GM19099 (cell line): Measurements from ENCODE around the gene UCHL5.

Experiments used
- POLR2A ChIP-seq: IDR thresholded peaks from 3 replicates; pipeline ENCODE4 v1.6.1; 2011; ENCODE audit warnings: low read depth; ENCODE audit not compliant: insufficient read length; ENCODE audit errors: extremely low read depth

UCHL5 gene

DNA sequence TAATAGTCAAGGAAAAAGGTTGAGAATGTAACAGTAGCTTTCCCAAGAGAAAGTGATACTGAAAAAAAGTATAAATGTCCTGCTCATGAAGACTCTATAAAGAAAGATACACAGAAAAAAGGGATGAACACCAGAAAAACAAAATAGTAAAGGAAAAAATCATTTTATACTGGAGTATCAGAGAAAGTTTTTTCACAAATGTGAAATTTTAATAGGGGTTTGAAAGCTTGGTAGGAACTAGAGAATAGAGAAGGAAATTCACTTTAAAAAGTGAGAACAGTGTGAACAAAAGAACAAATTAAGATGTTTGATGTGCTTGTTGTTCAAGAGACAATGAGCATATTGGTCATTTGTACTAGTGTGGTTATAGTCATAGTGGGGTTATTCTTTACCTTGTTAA, 25.6 kb downstream of the UCHL5 start:
- no peak for TF ChIP-seq POLR2A

DNA sequence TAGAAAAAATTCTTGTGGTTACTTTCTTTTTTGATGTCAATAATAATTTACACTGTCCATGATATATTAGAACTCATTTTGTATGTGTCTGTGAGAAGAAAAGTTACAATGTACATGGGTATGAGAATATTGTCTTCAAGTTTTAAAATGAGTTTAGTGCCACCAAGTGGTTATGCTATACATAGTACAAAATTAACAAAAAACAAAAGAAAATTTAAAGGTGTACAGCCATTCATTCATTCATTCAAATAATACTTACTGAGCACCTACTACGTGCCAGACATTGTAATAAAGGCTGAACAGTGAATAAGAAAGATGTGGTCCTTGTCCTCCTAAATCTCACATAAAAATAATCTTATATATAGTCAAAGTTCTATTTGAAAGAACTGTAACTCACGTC, 27.7 kb downstream of the UCHL5 start:
- TF ChIP-seq POLR2A, result no peak

DNA sequence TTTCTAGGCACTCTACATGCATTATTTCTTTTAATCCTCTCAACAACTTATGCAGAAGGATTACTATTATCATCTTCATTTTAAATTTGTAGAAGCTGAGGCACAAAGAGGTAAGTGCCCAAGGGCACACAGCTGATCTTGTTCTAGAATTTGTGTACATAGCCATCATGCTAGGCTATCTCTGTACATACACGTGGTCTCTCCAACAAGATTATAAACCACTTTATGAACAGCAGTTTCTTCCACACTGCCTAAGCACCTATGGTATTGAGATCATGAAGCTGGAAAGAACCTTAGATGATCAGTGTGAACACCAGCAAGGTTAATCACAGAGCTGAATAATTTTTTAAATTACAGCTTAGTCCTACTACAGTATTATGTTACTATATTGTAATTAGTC, 28.9 kb downstream of the UCHL5 start:
- TF ChIP-seq POLR2A, result no peak

DNA sequence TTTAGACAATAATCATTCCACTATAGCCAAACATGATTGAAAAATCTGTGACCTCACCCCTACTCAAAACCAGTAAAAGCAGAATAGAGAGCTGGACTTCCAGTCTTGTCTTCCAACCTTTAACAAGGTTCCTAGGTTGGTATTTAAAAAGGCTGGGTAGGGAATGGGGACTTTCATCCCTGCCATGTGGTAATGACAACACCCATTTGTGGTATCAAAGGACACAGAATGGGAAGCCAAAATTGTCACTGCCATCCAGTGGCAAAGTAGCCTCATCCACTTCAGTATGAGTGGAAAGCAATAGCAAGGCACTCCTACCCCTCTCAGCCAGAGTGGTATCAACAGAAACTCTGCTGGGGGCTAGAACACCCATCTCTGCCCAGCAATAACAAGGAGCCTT, 33.9 kb downstream of the UCHL5 start:
- no peak for TF ChIP-seq POLR2A

DNA sequence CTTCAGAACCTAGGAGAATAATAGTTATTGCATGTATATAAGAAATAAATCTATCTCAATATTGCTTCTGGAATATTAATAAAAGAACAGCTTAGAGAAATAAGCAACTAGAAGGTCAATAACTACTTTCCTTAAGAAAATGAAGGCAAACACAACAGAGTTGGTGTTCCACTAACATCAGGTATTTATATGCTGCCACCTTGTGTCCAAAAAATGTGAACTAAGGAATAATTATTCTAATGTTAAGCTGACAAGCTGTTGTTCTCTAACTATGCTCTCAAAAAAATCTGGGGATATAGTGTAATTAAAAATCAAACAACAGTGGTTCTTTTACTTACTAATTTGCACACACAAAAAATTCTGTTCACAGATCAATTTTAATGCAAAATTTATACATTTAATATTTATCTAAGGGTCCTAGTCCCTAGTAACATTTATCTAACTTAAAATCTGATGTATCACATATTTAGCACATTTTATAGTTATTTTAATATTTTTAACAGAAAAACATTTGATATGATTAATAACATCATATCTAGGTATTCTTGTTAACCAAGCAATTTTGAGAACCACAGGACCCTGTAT, 39.6 kb downstream of the UCHL5 start:
- no peak for TF ChIP-seq POLR2A

DNA sequence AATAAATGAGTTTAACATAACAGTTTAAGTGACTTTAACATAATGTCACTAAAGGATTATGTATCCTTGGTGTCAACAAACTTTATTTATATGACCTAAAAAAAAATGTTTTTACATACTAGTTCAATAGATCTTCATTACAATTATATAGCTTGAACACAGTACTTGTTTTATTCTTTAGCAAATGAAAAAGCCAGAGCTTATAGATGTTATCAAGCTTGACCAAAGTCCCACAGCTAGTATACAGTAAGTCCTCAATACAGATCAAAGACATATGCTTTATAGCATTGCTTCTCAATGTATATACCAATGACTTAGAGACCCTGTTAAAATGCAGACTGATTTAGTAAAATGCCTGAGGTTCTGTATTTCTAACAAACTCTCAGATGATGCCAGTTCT, 42.4 kb downstream of the UCHL5 start:
- no peak for TF ChIP-seq POLR2A

DNA sequence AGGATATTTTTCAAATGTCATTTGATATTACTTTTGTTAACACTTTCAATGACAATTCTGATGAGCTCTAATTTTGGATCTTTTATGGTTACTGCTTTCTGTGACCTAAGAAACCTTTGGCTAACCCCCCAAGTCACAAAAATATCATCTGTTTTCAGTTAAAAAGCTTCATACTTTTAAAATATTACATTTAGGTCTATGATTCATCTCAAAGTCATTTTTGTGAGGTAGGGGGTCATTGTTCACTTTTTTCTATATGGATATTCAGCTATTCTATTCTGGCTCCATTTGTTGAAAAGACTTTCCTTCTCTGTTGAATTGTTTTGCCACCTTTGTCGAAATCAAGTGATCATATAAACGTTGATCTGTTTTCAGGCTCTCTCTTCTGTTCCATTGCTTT, 44.8 kb downstream of the UCHL5 start:
- no peak for TF ChIP-seq POLR2A

DNA sequence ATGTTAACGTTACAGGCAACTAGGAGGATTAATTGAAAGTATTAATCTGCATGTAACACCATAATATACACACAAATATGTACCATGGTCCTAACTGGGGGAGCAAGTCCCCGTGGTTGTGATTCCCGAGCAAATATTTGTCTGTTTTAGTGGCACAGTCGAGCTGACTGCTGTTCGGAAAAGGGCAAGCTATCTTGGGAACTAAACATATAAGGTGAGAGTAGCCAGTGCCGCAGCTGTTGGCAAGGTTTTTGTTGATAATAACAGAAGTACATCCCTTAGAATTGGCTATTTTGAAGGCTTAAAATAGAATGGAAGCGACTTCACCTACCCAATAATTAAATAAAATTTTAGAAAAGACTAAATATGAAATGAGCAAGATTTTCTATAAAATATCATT, 45.5 kb downstream of the UCHL5 start:
- no peak for TF ChIP-seq POLR2A

DNA sequence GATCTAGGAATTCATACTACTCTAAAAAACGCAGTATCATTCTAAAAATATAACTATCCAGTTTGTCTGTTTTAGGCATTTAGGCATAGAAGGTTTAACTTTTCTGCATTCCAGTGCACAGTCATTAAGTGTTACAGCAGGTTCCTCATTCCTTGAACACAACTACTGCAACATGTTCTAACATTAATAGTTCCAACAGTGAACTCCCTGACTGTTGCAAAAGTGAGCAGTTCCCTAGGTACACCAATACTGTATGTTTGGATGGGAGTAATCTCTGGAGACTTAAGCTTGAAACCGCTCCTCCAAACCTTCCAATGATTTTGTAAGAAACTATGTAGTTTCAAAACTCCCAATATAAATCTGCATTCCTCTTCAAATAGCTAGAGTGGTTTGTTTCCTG, 46.2 kb downstream of the UCHL5 start:
- no peak for TF ChIP-seq POLR2A

DNA sequence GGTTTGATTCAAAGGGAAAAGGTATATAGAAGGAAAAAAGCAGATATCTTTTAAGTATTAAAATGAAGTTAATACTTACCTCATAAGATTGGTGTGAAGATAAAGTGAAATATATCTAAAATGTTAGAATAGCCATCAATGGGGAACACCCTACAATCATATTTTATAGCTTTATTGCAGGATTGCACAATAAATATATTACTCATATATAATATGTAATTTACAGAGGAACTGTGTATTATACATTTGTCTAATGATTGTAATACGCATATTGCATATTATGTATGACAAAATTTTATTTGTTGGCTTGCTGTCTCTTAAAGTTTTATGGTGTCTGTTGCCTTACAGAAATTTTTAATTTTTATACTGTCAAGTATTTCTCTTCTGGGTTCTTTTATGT, 47.8 kb downstream of the UCHL5 start:
- TF ChIP-seq POLR2A, result no peak

DNA sequence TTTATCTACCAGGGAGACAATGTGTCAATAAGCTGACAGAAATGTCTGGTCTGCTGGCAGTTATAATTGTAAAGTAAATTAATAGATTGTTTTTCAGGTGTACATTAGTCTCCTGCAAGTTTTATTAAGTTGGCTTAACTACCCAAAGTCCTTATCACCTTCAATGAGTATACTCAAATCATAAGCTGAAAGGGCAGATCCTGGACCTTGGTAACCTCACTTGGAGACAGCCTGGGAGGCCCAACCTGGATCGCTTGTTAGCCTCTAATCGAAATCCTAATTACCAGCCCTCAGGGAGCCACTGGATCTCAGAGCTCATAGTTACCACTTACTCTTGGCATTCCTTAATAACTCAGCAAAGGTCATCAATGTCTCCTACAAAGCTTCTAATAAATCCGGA, 49.7 kb downstream of the UCHL5 start:
- TF ChIP-seq POLR2A, result no peak

DNA sequence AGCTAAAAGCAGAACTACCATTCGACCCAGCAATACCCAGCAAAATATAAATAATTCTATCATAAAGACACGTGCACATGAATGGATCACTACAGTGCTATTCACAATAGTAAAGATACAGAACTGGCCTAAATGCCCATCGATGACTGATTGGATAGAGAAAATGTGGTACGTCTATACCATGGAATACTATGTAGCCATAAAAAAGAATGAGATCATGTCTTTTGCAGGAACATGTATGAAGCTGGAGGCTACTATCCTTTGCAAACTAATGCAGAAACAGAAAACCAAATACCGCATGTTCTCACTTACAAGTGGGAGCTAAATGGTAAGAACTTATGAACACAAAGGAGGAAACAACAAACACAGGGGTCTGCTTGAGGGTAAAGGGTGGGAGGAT, 53.4 kb downstream of the UCHL5 start:
- TF ChIP-seq POLR2A, result no peak

DNA sequence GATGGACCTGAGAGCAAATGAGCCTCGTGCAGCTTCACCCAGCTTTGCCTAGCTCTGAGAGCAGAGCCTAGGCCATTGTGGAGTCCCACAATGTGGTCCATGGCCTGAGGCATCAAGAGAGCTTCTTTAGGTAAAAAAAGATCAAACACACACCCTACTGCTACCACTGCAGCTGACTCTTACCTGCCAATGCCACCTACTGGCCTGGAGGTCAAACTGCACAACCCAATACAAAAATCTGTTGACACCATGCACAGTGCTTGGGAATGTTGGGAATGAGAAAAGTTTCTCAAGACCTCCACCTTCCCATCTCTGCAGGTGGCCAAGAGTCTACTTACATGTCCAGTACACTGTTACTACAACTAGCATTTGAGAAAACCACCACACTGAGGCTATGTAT, 60.6 kb downstream of the UCHL5 start:
- no peak for TF ChIP-seq POLR2A

DNA sequence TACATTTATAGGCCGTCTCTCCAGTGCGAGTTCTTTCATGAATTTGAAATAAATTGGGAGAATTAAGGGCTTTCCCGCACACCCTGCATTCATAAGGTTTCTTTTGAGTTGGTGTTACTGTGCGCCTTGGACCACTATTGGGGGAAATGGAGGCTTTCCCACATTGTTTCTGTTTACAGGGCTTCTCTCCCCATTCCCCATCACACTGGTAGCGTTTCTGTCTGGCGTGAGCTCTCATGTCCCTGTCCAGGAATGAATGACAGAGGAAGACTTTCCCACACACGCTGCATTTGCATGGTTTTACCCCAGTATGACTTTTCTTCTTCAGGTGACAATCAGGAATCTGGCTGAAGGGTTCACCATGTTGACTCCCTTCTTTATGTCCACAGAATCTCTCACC, 65.0 kb downstream of the UCHL5 start:
- no peak for TF ChIP-seq POLR2A

DNA sequence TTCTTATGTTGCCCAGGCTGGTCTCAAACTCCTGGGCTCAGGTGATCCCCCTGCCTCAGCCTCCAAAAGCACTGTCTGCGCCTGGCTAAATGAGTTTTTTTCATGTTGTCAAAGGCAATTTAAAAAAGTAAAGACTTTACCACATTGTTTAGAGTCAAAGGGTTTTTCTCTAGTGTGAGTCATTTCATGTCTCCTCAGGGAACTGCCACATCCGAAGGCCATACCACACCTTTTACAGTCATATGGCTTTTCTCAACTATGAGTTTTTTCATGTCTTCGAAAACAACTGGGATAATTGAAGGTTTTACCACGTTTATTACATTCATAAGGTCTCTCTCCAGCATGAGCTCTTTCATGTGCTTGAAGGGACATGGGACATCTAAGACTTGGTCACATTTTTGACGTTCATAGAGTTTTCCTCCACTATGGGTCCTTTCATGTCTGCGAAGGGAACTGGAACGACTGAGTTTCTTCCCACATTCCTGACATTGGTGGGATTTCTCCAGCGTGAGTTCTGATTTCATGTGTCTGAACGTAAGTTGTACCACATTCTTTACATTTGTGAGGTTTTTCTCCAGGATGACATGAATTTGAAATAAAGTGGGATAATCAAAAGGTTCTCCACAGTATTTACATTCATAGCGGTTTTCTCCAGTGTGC, 65.6 kb downstream of the UCHL5 start:
- no peak for TF ChIP-seq POLR2A

DNA sequence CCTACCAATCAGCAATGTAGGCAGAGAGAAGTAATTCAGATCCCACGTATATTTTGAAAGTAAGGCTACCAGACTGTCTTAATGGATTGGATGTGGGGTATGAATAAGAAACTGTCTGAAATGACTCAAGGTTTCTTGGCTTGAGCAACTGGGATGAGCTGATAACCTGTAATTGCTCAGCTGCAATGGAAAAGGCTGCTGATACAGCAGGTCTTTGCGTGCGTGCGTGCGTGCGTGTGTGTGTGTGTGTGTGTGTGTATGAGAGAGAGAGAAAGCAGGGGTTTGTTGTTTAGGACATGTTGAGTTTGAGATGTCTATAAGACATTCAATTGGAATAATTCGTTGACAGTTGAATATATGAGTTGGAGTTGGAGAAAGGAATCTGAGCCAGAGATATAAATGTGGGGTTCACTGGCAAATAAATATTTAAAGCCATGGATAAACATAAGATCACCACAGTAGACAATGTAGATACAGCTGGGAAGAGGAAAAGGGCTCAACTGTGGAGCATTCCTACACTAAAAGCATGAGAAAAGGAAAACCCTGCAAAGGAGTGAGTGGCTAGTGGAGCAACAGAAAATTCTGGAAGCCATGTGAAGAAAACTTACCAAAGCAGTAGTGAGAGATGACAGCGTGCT, 72.9 kb downstream of the UCHL5 start:
- no peak for TF ChIP-seq POLR2A
